Activated naive CD8-positive, alpha-beta T cell treated with anti-CD3 and anti-CD28 coated beads, Interleukin-2, amount 50 U/mL, for 16 hours (primary cell): Measurements from ENCODE around the gene AP4M1.

Source experiments
- DNase-seq: peaks from one replicate; pipeline ENCODE4 v3.0.0-alpha.2; 2020; ENCODE audit warnings: low read depth, low spot score

AP4M1 gene

DNA sequence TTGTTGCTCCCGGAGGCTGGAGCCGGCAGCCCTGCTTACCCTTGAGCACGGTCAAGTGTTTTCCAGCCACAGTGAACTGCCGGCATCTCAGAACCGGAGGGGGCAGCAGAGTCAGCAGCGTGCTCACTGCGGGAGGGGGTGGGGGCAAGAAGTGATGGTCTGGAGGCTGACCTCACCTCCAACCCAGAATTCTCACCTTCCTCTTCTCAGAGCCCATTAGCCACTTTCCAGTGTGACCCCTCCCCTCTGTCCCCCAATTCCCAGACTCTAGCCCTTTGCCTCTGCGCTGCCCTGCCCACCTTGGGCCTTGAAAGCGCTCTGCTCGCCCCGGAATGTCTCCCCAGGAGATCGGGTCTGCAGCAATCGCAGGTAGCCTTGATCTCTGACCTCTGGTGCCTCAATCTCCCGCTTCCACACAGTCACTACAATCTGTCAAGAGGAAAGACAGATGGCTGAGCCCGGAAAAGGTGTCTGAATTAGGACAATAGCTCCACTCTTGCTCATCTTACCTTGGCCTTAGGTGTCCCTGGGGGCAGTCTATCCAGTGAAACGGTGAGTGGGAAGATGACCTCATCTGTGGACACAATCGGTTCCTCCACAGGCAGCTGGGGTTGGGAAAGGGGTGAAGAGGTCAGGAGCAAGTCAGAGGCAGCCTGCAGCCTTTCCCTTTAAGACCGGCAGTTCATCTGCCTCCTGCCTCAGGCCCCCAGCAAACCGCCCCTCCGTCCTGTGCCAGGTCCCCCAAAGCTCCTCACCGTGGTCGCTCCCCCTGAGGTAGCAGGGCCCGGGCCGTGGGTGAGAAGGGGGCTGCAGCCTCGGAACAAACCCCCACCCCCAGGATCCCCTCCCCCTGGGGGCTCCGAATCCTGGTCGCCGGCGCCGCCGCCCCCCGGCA, 56.1 kb downstream of the AP4M1 start:
- DNase-seq, result no peak
